ENCODE results near the gene UGT1A7.

The UGT1A7 gene

DNA sequence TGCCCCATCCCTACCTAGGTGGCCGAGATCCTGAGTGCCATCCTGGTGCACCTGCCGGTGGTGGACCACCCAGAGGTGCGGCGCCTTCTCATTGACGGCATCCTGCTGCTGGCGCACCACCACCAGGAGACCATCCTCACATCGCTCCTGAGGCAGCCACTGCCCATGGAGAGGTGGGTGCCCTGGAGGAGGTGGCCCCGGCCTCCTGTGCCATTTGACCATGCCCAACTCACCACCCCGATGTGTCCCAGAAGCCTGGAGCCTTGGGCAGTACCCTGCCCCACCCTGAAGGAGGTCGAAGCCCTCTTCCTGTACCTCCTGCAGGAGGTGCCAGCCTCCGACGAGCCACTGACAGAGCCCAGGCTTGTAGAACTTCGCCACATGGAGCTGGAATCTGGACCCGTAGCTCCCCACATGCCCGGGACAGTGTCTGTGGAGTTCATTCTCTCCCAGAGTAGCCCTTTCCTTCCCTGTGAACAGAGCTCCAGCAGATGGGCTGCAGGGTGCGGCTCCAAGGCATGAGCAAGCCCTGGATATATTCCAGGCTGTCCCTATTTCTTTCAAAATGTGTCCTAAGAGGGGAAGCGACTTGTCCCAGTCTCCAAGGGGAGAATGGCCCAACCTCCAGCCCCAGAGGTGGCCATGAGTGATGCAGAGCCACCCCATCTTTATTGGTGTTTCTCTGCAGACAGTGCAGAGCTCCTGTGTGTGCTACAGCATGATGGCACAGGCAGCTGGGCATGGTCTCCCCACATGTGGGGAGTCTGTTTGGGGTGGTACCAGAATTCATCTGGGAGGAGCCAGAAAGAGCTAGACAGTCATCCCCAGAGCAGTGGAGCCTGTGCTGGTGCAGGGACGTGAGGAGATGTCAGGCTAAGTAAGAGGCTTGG, 138.4 kb downstream of the UGT1A7 start:
- DNase-seq: no peak

DNA sequence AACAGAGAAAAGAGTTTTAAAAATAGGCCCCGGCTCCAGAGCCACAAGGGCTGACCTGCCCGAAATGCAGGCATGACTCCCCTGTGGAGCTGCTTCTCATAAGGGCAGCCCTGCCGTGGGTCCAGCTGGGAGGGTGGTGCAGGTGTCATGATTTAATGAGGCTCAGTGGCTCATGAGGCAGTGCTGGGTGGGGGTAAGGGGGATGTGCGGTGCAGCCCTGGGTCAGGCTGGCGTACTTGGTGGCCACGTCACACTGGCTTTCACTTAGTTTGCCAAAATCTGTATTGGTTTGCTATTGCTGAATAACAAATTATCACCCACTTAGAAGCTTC, 139.0 kb downstream of the UGT1A7 start:
- no peak for DNase-seq

DNA sequence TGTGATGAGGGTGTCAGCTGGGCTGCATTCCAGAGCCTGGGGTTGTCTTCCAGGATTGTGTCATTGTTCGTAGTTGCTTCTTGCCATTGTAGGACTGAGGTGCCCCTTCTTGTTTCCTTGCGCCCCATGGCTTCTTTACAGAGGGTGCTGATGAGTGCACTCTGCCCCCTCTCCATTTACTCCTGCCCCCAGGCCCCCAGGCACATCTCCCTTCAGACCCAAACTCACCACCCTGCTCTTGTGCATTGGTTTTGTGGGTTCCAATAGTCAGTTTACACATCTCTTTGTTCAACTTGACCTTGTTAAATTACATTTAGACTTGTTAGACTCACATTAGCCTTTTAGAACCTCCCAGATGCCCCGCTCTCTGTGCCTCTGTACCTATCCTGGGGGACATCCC, 139.5 kb downstream of the UGT1A7 start:
- DNase-seq: no peak

DNA sequence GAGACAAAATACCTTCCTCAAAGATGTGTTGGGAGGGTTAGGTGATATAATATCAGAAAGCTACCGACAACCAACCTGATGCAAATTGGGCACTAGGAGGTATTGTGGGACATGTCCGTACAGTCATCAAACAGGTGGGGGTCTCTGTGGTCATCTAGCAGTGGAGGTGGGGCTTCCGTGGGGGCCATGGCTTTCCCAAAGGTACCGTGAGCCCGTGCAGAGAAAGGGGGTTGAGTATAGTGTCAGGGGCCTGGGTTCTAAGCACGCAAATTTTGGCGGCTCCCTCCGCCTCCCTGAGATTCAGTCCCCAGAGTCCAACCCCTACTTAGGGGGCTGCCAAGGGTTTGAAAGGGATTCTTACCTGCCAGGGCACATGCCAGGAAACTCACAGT, 140.0 kb downstream of the UGT1A7 start:
- no peak for DNase-seq

DNA sequence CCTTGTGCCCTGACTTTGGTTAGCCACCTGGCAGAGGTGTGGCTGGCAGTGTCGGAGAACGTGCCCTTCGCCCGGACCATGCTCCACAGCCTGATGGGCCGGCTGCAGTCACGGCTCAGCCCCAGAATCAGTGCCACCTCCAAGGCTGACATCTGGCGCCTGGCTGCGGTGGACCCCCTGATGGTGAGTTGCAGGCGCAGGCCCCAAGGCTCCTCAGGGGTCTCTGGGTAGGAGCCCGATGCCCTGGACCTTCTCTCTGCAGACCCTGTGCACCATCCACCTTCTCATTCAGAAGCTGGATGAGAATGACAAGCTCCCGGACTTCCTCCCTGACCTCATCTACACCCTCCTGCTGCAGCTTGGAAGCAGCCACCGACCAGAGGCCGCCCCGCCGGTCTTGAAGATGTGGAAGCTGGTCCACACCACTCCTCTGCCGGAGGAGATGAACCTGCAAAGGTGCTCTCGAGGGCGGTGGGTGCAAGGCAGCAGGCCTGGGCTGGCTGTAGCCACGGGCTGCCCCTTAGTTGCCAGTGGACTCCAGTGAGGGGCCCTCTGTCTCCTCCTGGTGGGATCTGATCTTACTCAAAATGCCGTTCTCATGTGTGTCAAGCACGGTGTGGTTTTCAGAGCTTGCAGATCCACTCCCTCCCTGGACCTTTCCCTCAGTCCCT, 140.5 kb downstream of the UGT1A7 start:
- no peak for DNase-seq
